Brain microvascular endothelial cell (primary cell): ENCODE results near the gene LCN12.

ENCODE experiments used
- DNase-seq: peaks from one replicate; pipeline ENCODE4 v3.0.0-alpha.2; 2020
- H3K27ac ChIP-seq: fragments of 250-450 bp; sonication (Bioruptor Pico); 2 replicates; pipeline ENCODE4 v1.5.1; 2020; ENCODE audit warnings: mild to moderate bottlenecking, moderate library complexity
- H3K27me3 ChIP-seq: fragments of 250-450 bp; sonication (Bioruptor Pico); replicated peaks from 2 replicates; pipeline ENCODE4 v1.5.1; 2020; ENCODE audit warnings: mild to moderate bottlenecking
- H3K36me3 ChIP-seq: fragments of 250-450 bp; sonication (Bioruptor Pico); replicated peaks from 2 replicates; pipeline ENCODE4 v1.5.1; 2020; ENCODE audit warnings: mild to moderate bottlenecking
- H3K4me3 ChIP-seq: 2 replicates; pipeline ENCODE4 v1.5.1; 2011; ENCODE audit warnings: low read depth, mild to moderate bottlenecking, control low read depth, low read length, moderate library complexity
- in situ Hi-C: cut with HindIII; loops from 2 replicates; pipeline ENCODE4 v1.10.0; 2017; ENCODE audit warnings: low sequenced_read_pairs, low pct_ligation_motif_present
- TF ChIP-seq, protein P1 (sequence below): IDR thresholded peaks from 2 replicates; pipeline ENCODE4 v1.5.1; 2011; ENCODE audit warnings: low read depth, mild to moderate bottlenecking, moderate library complexity, low read length, control low read depth, inconsistent platforms; ENCODE audit errors: missing control alignments

The LCN12 gene

DNA sequence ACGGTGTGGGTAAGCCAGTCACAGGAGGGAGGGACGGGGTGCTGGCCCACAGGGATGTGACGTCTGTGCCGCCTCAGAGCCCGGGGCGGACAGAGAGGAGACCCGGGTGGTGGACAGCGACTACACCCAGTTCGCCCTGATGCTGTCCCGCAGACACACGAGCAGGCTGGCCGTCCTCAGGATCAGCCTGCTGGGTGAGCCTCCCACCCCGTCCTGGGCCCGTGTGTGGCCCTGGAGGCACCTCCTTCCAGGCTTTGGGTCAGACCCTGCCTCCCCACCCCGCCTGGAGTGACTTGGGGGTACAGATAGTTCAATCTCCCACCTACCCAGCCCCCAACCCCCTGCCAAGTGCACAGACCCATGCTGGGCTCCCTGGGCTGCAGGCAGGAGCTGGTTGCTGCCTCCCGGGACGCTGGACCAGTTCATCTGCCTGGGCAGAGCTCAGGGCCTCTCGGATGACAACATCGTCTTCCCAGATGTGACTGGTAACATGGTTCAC, 1.7 kb downstream of the LCN12 start:
- Histone ChIP-seq H3K27ac (no peak overlapping the region), H3K36me3 (no peaks in the 10 kb centered on the region), H3K27me3 (no peaks in the 10 kb centered on the region), H3K4me3 (no peak overlapping the region)
- TF ChIP-seq, protein P1, sequence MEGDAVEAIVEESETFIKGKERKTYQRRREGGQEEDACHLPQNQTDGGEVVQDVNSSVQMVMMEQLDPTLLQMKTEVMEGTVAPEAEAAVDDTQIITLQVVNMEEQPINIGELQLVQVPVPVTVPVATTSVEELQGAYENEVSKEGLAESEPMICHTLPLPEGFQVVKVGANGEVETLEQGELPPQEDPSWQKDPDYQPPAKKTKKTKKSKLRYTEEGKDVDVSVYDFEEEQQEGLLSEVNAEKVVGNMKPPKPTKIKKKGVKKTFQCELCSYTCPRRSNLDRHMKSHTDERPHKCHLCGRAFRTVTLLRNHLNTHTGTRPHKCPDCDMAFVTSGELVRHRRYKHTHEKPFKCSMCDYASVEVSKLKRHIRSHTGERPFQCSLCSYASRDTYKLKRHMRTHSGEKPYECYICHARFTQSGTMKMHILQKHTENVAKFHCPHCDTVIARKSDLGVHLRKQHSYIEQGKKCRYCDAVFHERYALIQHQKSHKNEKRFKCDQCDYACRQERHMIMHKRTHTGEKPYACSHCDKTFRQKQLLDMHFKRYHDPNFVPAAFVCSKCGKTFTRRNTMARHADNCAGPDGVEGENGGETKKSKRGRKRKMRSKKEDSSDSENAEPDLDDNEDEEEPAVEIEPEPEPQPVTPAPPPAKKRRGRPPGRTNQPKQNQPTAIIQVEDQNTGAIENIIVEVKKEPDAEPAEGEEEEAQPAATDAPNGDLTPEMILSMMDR = no peak
- in situ Hi-C loops = no loop called here
- no peak for DNase-seq

- no peak for DNase-seq
- in situ Hi-C loops = no loop called here
- H3K27ac ChIP-seq = no peak overlapping the region
- TF ChIP-seq, protein P1 = no peak
- no peak overlapping the region for H3K4me3 ChIP-seq
- no peaks in the 10 kb centered on the region for H3K36me3 ChIP-seq
- no peaks in the 10 kb centered on the region for H3K27me3 ChIP-seq
Observed at GRCh38 chr9:136954270-136955083, 2.4 kb downstream of the LCN12 start.

DNA sequence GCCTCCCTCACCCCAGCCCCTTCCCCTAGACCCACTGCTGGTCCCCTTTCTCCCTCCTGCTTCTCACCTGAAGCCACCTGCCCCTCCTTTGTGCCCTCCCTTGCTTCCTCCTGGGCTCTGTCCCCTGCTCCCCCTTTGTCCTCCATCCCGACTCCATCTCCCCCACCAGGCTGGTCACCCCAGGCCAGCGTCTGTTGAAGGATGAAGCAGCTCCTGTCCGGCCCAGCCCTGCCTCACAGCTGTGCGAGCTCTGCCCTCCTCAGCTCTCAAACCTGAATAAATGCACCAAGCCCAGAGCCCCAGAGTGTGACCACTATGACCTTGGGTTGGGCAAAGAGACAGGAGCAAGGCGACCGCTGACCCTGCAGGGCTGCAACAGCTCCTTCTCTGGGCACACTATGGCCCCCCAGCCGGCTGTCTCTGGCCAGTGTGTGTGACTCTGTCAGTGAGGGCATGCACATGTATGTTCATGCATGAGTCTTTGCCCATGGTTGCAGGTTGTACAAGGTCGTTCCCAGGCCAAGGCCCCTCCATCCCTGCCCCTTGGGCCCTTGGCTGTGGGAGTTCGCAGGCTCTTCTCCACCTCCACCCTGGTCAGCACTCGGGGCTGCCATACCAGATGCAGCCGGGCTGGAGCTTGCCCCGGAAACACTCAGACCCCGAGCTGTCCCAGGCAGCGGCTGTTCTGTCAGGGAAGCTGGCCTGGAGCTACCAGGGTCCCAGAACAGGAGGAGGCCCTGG, 3.3 kb downstream of the LCN12 start:
- no peak overlapping the region for H3K4me3 ChIP-seq
- no peaks in the 10 kb centered on the region for H3K27me3 ChIP-seq
- DNase-seq = no peak
- in situ Hi-C loops = no loop called here
- H3K36me3 ChIP-seq = no peaks in the 10 kb centered on the region
- TF ChIP-seq, protein P1 = no peak
- no peak overlapping the region for H3K27ac ChIP-seq

DNA sequence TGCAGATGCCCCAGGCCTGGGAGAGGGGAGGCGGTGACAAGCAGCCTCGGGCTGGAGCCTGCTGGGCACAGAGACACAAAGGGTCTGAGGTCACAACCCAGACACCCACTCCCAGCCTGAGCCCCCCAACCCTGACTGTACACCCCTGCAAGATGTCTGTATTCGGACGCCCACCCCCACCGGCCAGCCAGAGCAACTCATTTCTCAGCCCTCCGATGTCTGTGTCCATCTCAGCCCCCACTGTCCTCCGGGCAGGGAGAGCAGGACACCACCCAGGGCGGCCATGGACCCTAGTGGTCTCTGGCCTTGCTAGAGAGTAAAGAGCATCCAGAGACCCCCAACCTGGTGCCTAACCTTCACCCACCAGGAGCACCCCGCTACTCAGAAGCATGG, 3.9 kb downstream of the LCN12 start:
- DNase-seq = no peak
- no peak overlapping the region for H3K4me3 ChIP-seq
- no peak overlapping the region for H3K27ac ChIP-seq
- H3K27me3 ChIP-seq = no peaks in the 10 kb centered on the region
- TF ChIP-seq, protein P1 = no peak
- H3K36me3 ChIP-seq = no peaks in the 10 kb centered on the region
- in situ Hi-C loops = no loop called here

- H3K4me3 ChIP-seq = no peak overlapping the region
- TF ChIP-seq, protein P1 = no peak
- no peaks in the 10 kb centered on the region for H3K36me3 ChIP-seq
- H3K27me3 ChIP-seq = no peaks in the 10 kb centered on the region
- in situ Hi-C loops = no loop called here
- DNase-seq = no peak
- H3K27ac ChIP-seq = no peak overlapping the region
Observed at GRCh38 chr9:136956604-136957003, 4.5 kb downstream of the LCN12 start.
